GM21576 (cell line): Measurements from ENCODE around the gene MARVELD1.
A peak's percentile ranks its signal among the peaks of the same experiment; 100 is the strongest.
"Not testable (repeated sequence)": the region's sequence is repeated elsewhere in the genome, so short reads cannot be mapped to it uniquely, and the experiment has no call there.

Experiments
- ATAC-seq: cut with Tn5 transposase; IDR thresholded peaks from one replicate; pipeline ENCODE4 v1.9.1; 2021; ENCODE audit warnings: mild to moderate bottlenecking, moderate library complexity; ENCODE audit not compliant: unreplicated experiment

The MARVELD1 gene

GRCh38 chr10:97689559-97690020, 23.9 kb upstream of the MARVELD1 start:
- ATAC-seq = no peak

GRCh38 chr10:97690133-97690532, 23.4 kb upstream of the MARVELD1 start:
- ATAC-seq = no peak

- not testable (repeated sequence) for ATAC-seq
Observed at GRCh38 chr10:97698072-97698655, 15.4 kb upstream of the MARVELD1 start.

- no peak for ATAC-seq
Observed at GRCh38 chr10:97701438-97702069, 12.0 kb upstream of the MARVELD1 start.

GRCh38 chr10:97703398-97704067, 10.0 kb upstream of the MARVELD1 start:
- no peak for ATAC-seq

DNA sequence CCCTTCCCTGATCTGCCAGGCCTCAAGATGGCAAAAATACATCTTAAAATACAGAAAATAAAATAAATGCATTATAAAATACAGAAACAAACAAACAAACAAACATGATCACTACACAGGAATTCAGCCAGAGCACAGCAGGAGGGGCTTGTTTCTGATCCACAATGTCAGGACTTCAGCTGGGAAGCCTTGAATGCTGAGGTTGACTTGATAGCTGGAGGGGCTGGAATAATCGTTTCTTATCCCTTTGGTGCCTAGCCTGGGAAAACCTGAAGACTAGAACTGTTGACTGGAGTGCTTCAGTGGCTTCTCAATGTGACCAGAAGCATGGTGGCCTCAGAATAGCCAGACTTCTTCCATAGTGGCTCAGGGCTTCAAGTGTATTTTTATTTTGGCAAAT, 9.2 kb upstream of the MARVELD1 start:
- no peak for ATAC-seq

DNA sequence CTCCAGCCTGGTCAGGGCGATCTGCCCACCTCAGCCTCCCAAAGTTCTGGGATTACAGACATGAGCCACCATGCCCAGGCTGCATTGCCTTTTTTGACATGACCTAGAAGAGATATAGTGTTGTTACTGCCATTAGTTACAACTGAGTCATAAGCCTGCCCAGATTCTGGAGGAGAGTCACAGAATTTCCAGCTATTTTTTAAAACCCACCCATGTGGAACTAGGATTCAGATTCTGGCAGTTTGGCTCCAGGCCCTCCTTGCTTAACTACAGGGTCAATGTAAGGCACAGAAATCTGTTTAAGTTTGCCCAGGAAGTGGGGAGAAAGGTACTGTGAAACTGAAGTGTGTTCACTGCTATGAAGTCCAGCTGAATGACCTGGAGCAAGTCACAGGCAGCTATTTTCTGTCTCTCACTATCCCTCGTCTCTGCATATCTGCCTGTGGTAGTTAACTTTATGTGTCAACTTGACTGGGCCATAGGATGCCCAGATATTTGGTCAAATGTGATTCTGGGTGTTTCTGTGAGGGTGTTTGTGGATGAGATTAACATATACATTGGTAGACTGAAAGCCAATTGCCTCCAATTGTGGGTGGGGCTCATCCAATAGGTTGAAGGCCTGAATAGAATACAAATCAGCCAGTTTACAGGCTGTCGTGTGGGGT, 8.4 kb upstream of the MARVELD1 start:
- no peak for ATAC-seq

- ATAC-seq = no peak
Observed at GRCh38 chr10:97707134-97707861, 6.2 kb upstream of the MARVELD1 start.

DNA sequence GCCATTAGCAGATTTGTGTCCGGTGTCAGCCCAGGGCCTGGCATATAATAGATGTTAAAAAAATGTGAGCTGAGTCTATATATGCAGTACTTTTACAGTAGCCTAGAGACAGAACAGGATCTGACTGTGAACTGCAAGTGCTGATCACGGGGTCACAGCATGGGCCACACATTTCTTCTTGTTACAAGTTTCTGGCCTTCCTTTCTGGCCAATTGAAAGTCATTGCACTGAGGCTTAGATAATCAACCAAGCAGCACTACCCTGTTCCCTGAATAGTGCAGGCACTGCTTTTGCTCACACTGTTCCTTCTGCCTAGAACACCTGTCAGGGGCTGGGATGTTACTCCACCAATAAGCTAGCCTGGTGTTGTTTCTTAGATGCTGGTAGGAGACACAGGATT, 5.4 kb upstream of the MARVELD1 start:
- ATAC-seq = no peak

GRCh38 chr10:97708976-97709946, 4.3 kb upstream of the MARVELD1 start:
- ATAC-seq = no peak

DNA sequence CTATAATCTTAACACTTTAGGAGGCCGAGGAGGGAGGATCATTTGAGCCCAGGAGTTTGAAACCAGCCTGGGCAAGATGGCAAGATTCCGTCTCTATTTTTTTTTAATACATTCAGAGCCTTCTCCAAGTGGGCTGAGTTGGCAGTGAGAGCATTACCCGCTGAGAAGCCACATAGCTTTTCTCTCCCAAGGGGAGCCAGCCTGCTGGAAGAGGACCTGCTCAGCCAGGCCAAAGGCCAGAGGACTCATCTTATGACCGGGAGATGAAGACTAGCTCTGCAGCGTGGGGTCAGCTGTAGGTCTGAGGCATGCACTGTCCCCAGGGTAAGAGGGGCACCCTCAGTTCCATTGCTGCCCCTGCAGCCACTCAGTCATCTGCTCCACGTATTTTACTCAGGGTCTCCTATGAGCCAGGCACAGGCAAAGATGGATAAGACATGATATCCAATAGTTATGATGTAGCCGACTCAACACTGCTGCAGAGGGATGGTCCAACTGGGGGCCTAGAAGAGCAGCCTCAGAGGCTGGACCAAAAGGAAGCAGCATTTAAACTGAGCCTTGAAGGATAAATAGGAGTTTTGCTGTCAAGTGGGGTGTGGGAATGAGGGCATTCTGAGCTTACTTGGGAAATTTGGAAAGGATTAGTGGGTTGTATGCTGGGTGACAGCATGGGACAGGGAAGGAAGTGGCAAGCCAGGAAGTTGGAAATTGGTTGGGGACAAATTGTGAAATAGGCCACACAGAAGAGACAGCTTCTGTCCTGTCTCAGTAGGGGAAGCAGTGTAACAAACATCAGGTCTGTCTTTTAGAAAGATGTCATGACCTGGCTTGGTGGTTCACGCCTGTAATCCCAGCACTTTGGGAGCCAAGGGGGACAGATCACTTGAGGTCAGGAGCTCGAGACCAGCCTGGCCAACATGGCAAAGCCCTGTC, 1.6 kb upstream of the MARVELD1 start:
- no peak for ATAC-seq

- ATAC-seq = peak; percentile 81
Observed at GRCh38 chr10:97713826-97714400, 383 bp downstream of the MARVELD1 start.

- peak; percentile 32 for ATAC-seq
Observed at GRCh38 chr10:97714401-97715258, 1.1 kb downstream of the MARVELD1 start.

DNA sequence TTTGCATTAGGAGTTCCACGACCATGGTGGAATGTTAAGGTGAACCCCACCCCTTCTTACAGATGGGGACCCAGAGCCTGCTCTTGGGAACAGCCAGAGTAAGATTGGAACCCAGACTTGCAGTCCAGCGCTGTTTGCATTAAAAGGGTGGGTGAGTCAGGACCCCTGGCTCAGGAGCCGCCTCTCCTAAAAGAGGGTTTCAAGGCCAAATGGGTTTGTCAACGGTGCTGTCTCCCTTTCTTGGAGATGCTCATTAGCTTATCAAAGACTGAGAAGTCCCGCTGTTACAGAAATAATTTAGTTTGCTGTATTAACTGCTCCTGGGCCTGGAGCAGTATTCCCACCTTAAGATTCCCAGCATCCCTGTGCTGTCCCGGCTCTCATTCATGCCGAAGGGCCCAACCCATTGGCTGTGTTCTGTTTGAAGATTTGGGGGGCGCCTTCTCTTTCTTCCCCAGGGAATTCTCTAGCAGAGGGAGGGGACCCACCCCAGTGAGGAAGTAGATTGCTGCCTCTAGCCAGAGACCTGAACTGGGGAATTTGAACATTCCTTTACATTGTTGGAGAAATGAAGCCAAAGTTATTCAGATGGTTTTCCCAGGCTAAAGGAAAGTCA, 1.8 kb downstream of the MARVELD1 start:
- no peak for ATAC-seq

DNA sequence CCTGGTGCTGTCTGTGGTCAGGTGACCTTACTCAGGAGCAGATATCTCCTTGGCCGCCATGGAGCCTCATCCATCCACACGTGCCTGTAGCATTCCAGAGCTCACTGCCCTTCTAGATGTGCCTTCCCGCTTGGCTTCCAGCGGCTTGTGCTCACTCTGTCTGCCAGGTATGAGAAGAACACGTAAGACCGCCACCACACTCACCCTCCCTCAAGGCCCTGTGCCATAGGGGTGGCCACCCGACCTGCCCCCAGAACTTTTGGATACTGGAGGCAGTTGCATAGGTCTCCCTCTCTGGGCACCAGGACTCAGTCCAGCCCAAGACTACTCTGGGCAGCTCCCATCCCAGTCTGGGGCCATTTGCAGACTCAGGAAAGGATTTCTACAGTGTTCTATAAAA, 4.1 kb downstream of the MARVELD1 start:
- no peak for ATAC-seq

DNA sequence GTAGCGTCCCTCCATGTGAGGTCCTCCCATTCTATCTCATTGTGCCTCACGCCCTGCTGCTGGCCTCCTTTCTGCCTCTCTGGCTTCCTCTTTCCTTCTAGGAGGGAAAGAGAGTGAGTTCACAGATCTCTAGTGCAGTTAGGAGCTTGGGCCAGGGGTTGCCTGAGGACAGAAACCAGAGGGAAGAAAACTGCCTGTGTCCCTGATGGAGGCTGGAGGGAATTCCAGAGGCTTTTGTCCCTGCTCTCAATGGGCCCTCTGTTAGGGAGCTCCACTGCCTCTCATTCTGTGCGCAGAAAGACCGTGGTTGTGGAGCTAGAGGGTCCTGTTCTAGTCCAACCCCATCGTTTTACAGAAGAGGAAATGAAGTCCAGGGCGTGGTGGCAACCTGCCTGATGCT, 4.6 kb downstream of the MARVELD1 start:
- no peak for ATAC-seq

- ATAC-seq = no peak
Observed at GRCh38 chr10:97718659-97719142, 5.2 kb downstream of the MARVELD1 start.
